HepG2 (cell line): ENCODE results near the gene BET1L. TPM values are rescaled to one million over a fixed set of nuclear protein-coding genes. Genes with fewer than 3 reads are reported as not detected.

ENCODE experiments used
- ATAC-seq: fragments of 200-7000 bp; cut with Tn5 transposase; 3 replicates; pipeline ENCODE4 v1.9.1; 2020; ENCODE audit warnings: mild to moderate bottlenecking, moderate library complexity
- BruUV-seq: library from RNA; stranded (reverse); fragments of 400-500 nt; replicated peaks from 2 replicates; lab custom pipeline; 2021; lab: Mats Ljungman, UMichigan
- CTCF ChIA-PET: fragments of 300-600 bp; formaldehyde crosslinking; extraction: SDS; loops from one replicate; lab custom pipeline; 2021; ENCODE audit warnings: low total read pairs, inconsistent platforms, low intra/inter-chr PET ratio; lab: Yijun Ruan, JAX
- POLR2A ChIA-PET: fragments of 350-600 bp; sonication (Branson Sonifier 250); formaldehyde crosslinking; loops from one replicate; lab custom pipeline; 2020; ENCODE audit warnings: antibody characterized with exemption, inconsistent platforms; lab: Yijun Ruan, JAX
- DNase-seq: peaks from one replicate; pipeline ENCODE4 v3.0.0-alpha.2; 2015; ENCODE audit warnings: low spot score
- FAIRE-seq: peaks from 3 replicates; lab custom pipeline; 2011; peaks lifted over from hg19 to GRCh38; lab: Jason Lieb, UNC
- H2AFZ ChIP-seq: one replicate; pipeline ENCODE4 v1.6.1; 2011; ENCODE audit warnings: low read length, inconsistent platforms
- H3K27ac ChIP-seq: fragments of 300-600 bp; 3 replicates; pipeline ENCODE4 v1.8.0; 2011; ENCODE audit warnings: mixed run types, mild to moderate bottlenecking, mixed read lengths, low read length, inconsistent platforms; ENCODE audit not compliant: insufficient read depth; ENCODE audit errors: extremely low read length
- H3K27me3 ChIP-seq, 2 experiments: fragments of 200-600 bp in 1 of 2; 2 replicates in 1 of 2; 3 replicates in 1 of 2; pipeline versions ENCODE4 v1.6.0 to v1.8.0; 2011; ENCODE audit warnings: low read length in 2 of 2, mild to moderate bottlenecking in 2 of 2, moderate library complexity in 2 of 2, inconsistent platforms in 1 of 2; ENCODE audit not compliant: insufficient read depth in 2 of 2, control insufficient read depth in 1 of 2
- H3K36me3 ChIP-seq, 2 experiments: fragments of 200-600 bp in 1 of 2; replicated peaks in 1 of 2; 2 replicates in 1 of 2; 3 replicates in 1 of 2; pipeline versions ENCODE4 v1.5.1 to v1.8.0; 2011; ENCODE audit warnings: low read length in 2 of 2, inconsistent platforms in 1 of 2; ENCODE audit not compliant: insufficient read depth in 2 of 2, control insufficient read depth in 1 of 2
- H3K4me1 ChIP-seq: 2 replicates; pipeline ENCODE4 v1.5.1; 2012; ENCODE audit warnings: low read length, inconsistent platforms; ENCODE audit not compliant: insufficient read depth
- H3K4me2 ChIP-seq: 2 replicates; pipeline ENCODE4 v1.6.0; 2011; ENCODE audit warnings: low read depth, low read length, inconsistent platforms
- H3K4me3 ChIP-seq, 3 experiments: fragments of 200-600 bp in 1 of 3; sonication (generic), shearing (Covaris generic) in 1 of 3; replicated peaks in 1 of 3; 2 replicates each; pipeline ENCODE4 v1.5.1; 2011 to 2016; ENCODE audit warnings: low read length in 3 of 3, inconsistent platforms in 2 of 3, low read depth in 2 of 3, mild to moderate bottlenecking in 2 of 3, control low read depth in 1 of 3, mixed read lengths in 1 of 3; ENCODE audit not compliant: insufficient read depth in 1 of 3
- H3K79me2 ChIP-seq: one replicate; pipeline ENCODE4 v1.6.1; 2011; ENCODE audit warnings: low read length, inconsistent platforms; ENCODE audit not compliant: insufficient read depth
- H3K9ac ChIP-seq: 2 replicates; pipeline ENCODE4 v1.6.0; 2011; ENCODE audit warnings: mild to moderate bottlenecking, low read depth, low read length, inconsistent platforms; ENCODE audit not compliant: insufficient read depth
- H3K9me3 ChIP-seq: 2 replicates; pipeline ENCODE4 v1.5.1; 2012; ENCODE audit warnings: mild to moderate bottlenecking, low read length
- H4K20me1 ChIP-seq: 2 replicates; pipeline ENCODE4 v1.6.0; 2011; ENCODE audit warnings: inconsistent platforms, mild to moderate bottlenecking, low read length, moderate library complexity; ENCODE audit not compliant: insufficient read depth
- CENPX ChIP-seq: sonication (generic); formaldehyde crosslinking; IDR thresholded peaks from 2 replicates; pipeline ENCODE4 v1.9.0; 2021; ENCODE audit warnings: mild to moderate bottlenecking, missing genetic modification reagents, moderate library complexity
- HES4 ChIP-seq: sonication (generic); formaldehyde crosslinking; IDR thresholded peaks from 2 replicates; pipeline ENCODE4 v1.9.0; 2021; ENCODE audit warnings: mild to moderate bottlenecking, missing genetic modification reagents, borderline replicate concordance
- KMT2A ChIP-seq: sonication (generic); formaldehyde crosslinking; IDR thresholded peaks from 2 replicates; pipeline ENCODE4 v1.4.0; 2020; ENCODE audit warnings: missing genetic modification reagents
- MAZ ChIP-seq, 2 experiments: sonication (generic) in 1 of 2; formaldehyde crosslinking in 1 of 2; IDR thresholded peaks; 2 replicates each; pipeline versions ENCODE4 v1.5.0 to v1.6.1; 2012 to 2020; ENCODE audit warnings: low read depth in 2 of 2, mild to moderate bottlenecking in 2 of 2, borderline replicate concordance in 1 of 2, improper control_type of control experiment in 1 of 2, low read length in 1 of 2, missing genetic modification reagents in 1 of 2, moderate library complexity in 1 of 2
- NCOA1 ChIP-seq: sonication (generic); formaldehyde crosslinking; IDR thresholded peaks from 2 replicates; pipeline ENCODE4 v1.9.0; 2021; ENCODE audit warnings: missing genetic modification reagents
- NFE2L2 ChIP-seq: fragments of 150-350 bp; IDR thresholded peaks from 2 replicates; pipeline ENCODE4 v1.6.1; 2014; ENCODE audit warnings: low read length
- PPARG ChIP-seq: conservative IDR thresholded peaks from 2 replicates; pipeline ENCODE4 v1.6.1; 2016; ENCODE audit warnings: missing biosample characterization, missing genetic modification reagents
- ZNF138 ChIP-seq: sonication (generic); formaldehyde crosslinking; IDR thresholded peaks from 2 replicates; pipeline ENCODE4 v1.5.0; 2020; ENCODE audit warnings: mild to moderate bottlenecking, low read depth, missing genetic modification reagents
- ZNF329 ChIP-seq: sonication (generic); formaldehyde crosslinking; IDR thresholded peaks from 2 replicates; pipeline ENCODE4 v1.9.0; 2021; ENCODE audit warnings: low read depth, mild to moderate bottlenecking, missing genetic modification reagents
- ZNF615 ChIP-seq: sonication (generic); formaldehyde crosslinking; IDR thresholded peaks from 2 replicates; pipeline ENCODE4 v1.5.0; 2020; ENCODE audit warnings: mild to moderate bottlenecking, missing genetic modification reagents, borderline replicate concordance
- WGBS: methylation state at CpG from one replicate; pipeline ENCODE4 v1.1.6; 2017; ENCODE audit warnings: low lambda C conversion rate; 5-methylcytosine and 5-hydroxymethylcytosine counted together
- in situ Hi-C: cut with HindIII; loops from 2 replicates; pipeline ENCODE4 v1.10.0; 2017; ENCODE audit warnings: low pct_unique_long_range_greater_than_20kb; ENCODE audit not compliant: extremely low pct_ligation_motif_present
- intact Hi-C: fragments of 100-400 bp; cut with micrococcal nuclease; formaldehyde crosslinking; loops from one replicate; pipeline ENCODE4 v1.10.0; 2022; ENCODE audit not compliant: unreplicated experiment
- polyA plus RNA-seq, 8 experiments: library from polyadenylated mRNA; depleted of rRNA in 3 of 8; stranded (reverse) in 7 of 8; unstranded in 1 of 8; fragments of >200 nt; fragmentation: Illumina TruSeq in 4 of 8; extraction: Trizol in 4 of 8; gene quantifications; 2 replicates each; pipeline versions ENCODE4 v1.2.1 to v1.2.3, GENCODE V29; 2011 to 2016; ENCODE audit warnings: low read depth in 4 of 8, missing spikeins in 1 of 8, mixed read lengths in 1 of 8; ENCODE audit not compliant: insufficient read depth in 1 of 8
- total RNA-seq, 5 experiments: library from RNA; depleted of rRNA; stranded (reverse); fragments of >200 nt; fragmentation: Illumina TruSeq; extraction: Trizol; gene quantifications; 2 replicates each; pipeline ENCODE4 v1.2.3, GENCODE V29; 2016; ENCODE audit warnings: low read depth in 1 of 5
- TF ChIP-seq, protein P1 (sequence below): sonication (generic); formaldehyde crosslinking; IDR thresholded peaks from one replicate; pipeline ENCODE4 v1.5.1; 2020; ENCODE audit warnings: mild to moderate bottlenecking, missing genetic modification reagents; ENCODE audit errors: not compliant biosample characterization

Gene BET1L
- total and polyA plus RNA-seq, 2 of the 13 experiments (the other 11 are each of a cell fraction or from before 2014, with no cell fraction given), result 26.2 to 59.6 TPM

DNA sequence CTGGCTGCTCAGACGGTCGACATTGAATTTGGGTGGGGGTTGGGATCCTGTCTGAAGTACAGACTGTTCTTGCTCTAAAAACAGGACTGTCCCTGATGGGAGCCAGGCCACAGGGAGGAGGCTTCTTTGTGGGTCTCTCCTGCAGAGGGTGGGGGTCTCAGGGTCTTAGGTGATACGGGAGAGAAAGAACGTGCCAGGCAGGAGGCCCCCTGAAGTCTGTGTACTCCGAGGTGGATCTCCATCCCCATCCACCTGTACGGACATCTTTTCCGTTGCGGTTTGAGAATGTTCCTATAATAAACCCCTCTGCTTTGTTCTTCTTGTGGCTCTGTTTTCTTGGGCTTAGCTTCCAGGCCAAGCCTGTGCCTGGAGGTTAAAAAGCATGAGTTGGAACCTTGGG lies 45.5 kb upstream of the BET1L start:
- no peak for ATAC-seq
- no TSS peak for BruUV-seq
- no peak overlapping the region for H3K9ac ChIP-seq
- in situ Hi-C loops (no loop called here), intact Hi-C loops (no loop called here)
- ChIA-PET CTCF (no interaction called here), POLR2A (no interaction called here)
- no peak for DNase-seq
- H3K4me3 ChIP-seq, result no peak overlapping the region
- FAIRE-seq, result no peak
- H3K36me3 ChIP-seq, result peaks cover 28 to 45% of the 10 kb centered on the region in 2 experiments; a peak in 4 of 5 replicates
- no peak overlapping the region for H2AFZ ChIP-seq
- no peaks in the 10 kb centered on the region for H3K9me3 ChIP-seq
- peaks cover 8% of the 10 kb centered on the region; the same call in 1 of the 2 replicates for H3K4me1 ChIP-seq
- no peaks in the 10 kb centered on the region for H3K27me3 ChIP-seq
- H4K20me1 ChIP-seq, result no peaks in the 10 kb centered on the region
- 98% methylated on average over 8 of the region's 8 CpGs for WGBS
- H3K27ac ChIP-seq, result no peak overlapping the region
- no peaks in the 10 kb centered on the region for H3K79me2 ChIP-seq
- no peak overlapping the region for H3K4me2 ChIP-seq
- TF ChIP-seq ZNF138 (CRISPR knock-in tag), result no peak
- TF ChIP-seq NFE2L2, result no peak
- TF ChIP-seq HES4, result no peak
- TF ChIP-seq CENPX (CRISPR knock-in tag), result no peak
- TF ChIP-seq KMT2A (CRISPR knock-in tag), result no peak

DNA sequence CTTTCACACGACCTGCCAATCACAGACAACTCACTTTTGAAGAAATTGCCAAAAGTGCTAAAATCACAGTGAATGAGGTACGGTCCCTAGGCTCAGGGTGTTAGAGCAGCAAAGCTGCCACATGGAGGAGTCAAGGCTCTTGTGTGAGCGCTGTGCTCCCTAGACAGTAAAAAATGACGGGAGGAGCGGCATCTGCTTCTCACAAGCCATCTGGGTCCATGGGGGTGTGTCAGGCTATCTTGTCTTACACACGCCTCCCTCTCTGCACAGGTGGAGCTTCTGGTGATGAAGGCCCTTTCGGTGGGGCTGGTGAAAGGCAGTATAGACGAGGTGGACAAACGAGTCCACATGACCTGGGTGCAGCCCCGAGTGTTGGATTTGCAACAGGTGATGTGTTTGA lies 44.4 kb upstream of the BET1L start:
- Histone ChIP-seq H3K4me1 (no peaks in the 10 kb centered on the region), H3K9me3 (no peaks in the 10 kb centered on the region), H3K27me3 (no peaks in the 10 kb centered on the region), H3K36me3 (peaks cover 28 to 50% of the 10 kb centered on the region in 2 experiments; a peak in 4 of 5 replicates), H2AFZ (no peak overlapping the region), H3K4me2 (no peak overlapping the region), H3K4me3 (no peak overlapping the region), H3K79me2 (no peaks in the 10 kb centered on the region), H4K20me1 (no peaks in the 10 kb centered on the region), H3K27ac (no peak overlapping the region), H3K9ac (no peak overlapping the region)
- POLR2A ChIA-PET, result interaction anchor here (1.2 kb wide), 1 partner anchor 105 kb away, joined by 4 read pairs; no protein-coding TSS in a partner anchor
- in situ Hi-C loops (no loop called here), intact Hi-C loops (no loop called here)
- no peak for ATAC-seq
- CTCF ChIA-PET, result no interaction called here
- no peak for DNase-seq
- BruUV-seq, result no TSS peak
- 96% methylated on average over 10 of the region's 10 CpGs for WGBS
- no peak for FAIRE-seq
- TF ChIP-seq ZNF329 (CRISPR knock-in tag) (no peak), NCOA1 (no peak), MAZ (IDR thresholded peaks at IDR 0.05; ENCODE audit: borderline replicate concordance, low read depth, low read length) (no peak), MAZ (CRISPR knock-in tag; IDR thresholded peaks at IDR 0.05; ENCODE audit: low read depth) (no peak), PPARG (CRISPR knock-in tag) (no peak), ZNF615 (CRISPR knock-in tag) (no peak)
- TF ChIP-seq, protein P1, sequence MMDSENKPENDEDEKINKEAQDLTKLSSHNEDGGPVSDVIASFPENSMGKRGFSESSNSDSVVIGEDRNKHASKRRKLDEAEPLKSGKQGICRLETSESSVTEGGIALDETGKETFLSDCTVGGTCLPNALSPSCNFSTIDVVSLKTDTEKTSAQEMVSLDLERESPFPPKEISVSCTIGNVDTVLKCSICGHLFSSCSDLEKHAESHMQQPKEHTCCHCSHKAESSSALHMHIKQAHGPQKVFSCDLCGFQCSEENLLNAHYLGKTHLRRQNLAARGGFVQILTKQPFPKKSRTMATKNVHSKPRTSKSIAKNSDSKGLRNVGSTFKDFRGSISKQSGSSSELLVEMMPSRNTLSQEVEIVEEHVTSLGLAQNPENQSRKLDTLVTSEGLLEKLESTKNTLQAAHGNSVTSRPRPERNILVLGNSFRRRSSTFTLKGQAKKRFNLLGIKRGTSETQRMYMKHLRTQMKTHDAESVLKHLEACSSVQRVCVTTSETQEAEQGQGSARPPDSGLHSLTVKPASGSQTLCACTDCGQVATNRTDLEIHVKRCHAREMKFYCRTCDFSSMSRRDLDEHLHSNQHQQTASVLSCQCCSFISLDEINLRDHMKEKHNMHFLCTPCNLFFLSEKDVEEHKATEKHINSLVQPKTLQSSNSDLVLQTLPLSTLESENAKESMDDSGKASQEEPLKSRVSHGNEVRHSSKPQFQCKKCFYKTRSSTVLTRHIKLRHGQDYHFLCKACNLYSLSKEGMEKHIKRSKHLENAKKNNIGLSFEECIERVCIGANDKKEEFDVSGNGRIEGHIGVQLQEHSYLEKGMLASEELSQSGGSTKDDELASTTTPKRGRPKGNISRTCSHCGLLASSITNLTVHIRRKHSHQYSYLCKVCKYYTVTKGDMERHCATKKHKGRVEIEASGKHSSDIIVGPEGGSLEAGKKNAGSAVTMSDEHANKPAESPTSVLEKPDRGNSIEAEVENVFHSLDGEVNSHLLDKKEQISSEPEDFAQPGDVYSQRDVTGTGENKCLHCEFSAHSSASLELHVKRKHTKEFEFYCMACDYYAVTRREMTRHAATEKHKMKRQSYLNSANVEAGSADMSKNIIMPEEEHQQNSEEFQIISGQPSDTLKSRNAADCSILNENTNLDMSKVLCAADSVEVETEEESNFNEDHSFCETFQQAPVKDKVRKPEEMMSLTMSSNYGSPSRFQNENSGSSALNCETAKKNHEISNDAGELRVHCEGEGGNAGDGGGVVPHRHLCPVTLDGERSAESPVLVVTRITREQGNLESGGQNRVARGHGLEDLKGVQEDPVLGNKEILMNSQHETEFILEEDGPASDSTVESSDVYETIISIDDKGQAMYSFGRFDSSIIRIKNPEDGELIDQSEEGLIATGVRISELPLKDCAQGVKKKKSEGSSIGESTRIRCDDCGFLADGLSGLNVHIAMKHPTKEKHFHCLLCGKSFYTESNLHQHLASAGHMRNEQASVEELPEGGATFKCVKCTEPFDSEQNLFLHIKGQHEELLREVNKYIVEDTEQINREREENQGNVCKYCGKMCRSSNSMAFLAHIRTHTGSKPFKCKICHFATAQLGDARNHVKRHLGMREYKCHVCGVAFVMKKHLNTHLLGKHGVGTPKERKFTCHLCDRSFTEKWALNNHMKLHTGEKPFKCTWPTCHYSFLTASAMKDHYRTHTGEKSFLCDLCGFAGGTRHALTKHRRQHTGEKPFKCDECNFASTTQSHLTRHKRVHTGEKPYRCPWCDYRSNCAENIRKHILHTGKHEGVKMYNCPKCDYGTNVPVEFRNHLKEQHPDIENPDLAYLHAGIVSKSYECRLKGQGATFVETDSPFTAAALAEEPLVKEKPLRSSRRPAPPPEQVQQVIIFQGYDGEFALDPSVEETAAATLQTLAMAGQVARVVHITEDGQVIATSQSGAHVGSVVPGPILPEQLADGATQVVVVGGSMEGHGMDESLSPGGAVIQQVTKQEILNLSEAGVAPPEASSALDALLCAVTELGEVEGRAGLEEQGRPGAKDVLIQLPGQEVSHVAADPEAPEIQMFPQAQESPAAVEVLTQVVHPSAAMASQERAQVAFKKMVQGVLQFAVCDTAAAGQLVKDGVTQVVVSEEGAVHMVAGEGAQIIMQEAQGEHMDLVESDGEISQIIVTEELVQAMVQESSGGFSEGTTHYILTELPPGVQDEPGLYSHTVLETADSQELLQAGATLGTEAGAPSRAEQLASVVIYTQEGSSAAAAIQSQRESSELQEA, result no peak
